ENCODE results near the gene GRIP1. TPM values are rescaled to one million over a fixed set of nuclear protein-coding genes. Genes with fewer than 3 reads are reported as not detected.

The GRIP1 gene
- total and polyA plus RNA-seq, 2 donors (not counting 3 experiments of a cell fraction or from before 2014, with no cell fraction given) = 0.04 to 0.69 TPM

- no peak for TF ChIP-seq CTCF (IDR thresholded peaks at IDR 0.05; ENCODE audit: extremely low read depth in 1 of 2, insufficient read depth in 1 of 2, low read depth in 1 of 2, low read length in 2 of 2)
- no peak for TF ChIP-seq FOS (IDR thresholded peaks at IDR 0.05; ENCODE audit: borderline replicate concordance, insufficient read depth, low read length)
- TF ChIP-seq JUN (IDR thresholded peaks at IDR 0.05; ENCODE audit: borderline replicate concordance, insufficient read depth, insufficient read length, low read depth) = no peak
- no peak for TF ChIP-seq MAX (IDR thresholded peaks at IDR 0.05; ENCODE audit: insufficient read depth, insufficient read length)
- no peak for TF ChIP-seq EZH2 (IDR thresholded peaks at IDR 0.05; ENCODE audit: borderline replicate concordance, low read depth, low read length, severe bottlenecking)
- TF ChIP-seq POLR2AphosphoS5 (IDR thresholded peaks at IDR 0.05; ENCODE audit: insufficient read depth, low read depth, low read length) = no peak
- TF ChIP-seq GATA2 (IDR thresholded peaks at IDR 0.05; ENCODE audit: insufficient read depth, insufficient read length, low read depth, low read length) = no peak
- TF ChIP-seq MYC (IDR thresholded peaks at IDR 0.05; ENCODE audit: low read depth, low read length) = no peak
- TF ChIP-seq POLR2A (IDR thresholded peaks at IDR 0.05; ENCODE audit: low read depth, low read length) = no peak
- Histone ChIP-seq H3K9me1 (replicated peaks; ENCODE audit: control insufficient read depth, extremely low read depth, insufficient read depth, low read length) (no peaks in the 10 kb centered on the region), H3K4me1 (ENCODE audit: control insufficient read depth, extremely low read depth, insufficient read depth, low read length) (no peaks in the 10 kb centered on the region), H3K9me3 (replicated peaks; ENCODE audit: control insufficient read depth, insufficient read depth, low read length) (no peaks in the 10 kb centered on the region), H2AFZ (ENCODE audit: low read depth, low read length) (no peak overlapping the region), H3K36me3 (ENCODE audit: control insufficient read depth in 2 of 2, extremely low read depth in 1 of 2, insufficient read depth in 2 of 2, low read length in 2 of 2) (no peaks in the 10 kb centered on the region), H4K20me1 (replicated peaks; ENCODE audit: control insufficient read depth, extremely low read depth, insufficient read depth, low read length) (no peaks in the 10 kb centered on the region), H3K27me3 (ENCODE audit: control insufficient read depth in 2 of 2, insufficient read depth in 2 of 2, low read length in 2 of 2) (no peaks in the 10 kb centered on the region), H3K27ac (ENCODE audit: insufficient read depth, low read depth, low read length) (no peak overlapping the region), H3K9ac (replicated peaks; ENCODE audit: extremely low read depth, insufficient read depth, low read length) (no peak overlapping the region), H3K79me2 (ENCODE audit: control insufficient read depth, insufficient read depth, low read length) (no peaks in the 10 kb centered on the region), H3K4me2 (ENCODE audit: insufficient read depth, low read length) (no peak overlapping the region), H3K4me3 (replicated peaks in 1 of 3; ENCODE audit: insufficient read depth in 1 of 3, low read depth in 1 of 3, low read length in 3 of 3) (no peak overlapping the region)
- no TSS peak for BruUV-seq (replicated peaks)
- ChIA-PET POLR2A (no interaction called here), CTCF (no interaction called here)
- no peak for FAIRE-seq
- intact Hi-C loops (cut with micrococcal nuclease) (loop anchor here (10.0 kb wide), 2 partner anchors 74 to 916 kb away; no protein-coding TSS in a partner anchor), dilution Hi-C loops (cut with MboI; ENCODE audit: extremely low pct_ligation_motif_present, low sequenced_read_pairs) (no loop called here)
- DNase-seq (ENCODE audit: low read depth, low spot score) = no peak
Measured at GRCh38 chr12:66590275-66590985, 88.4 kb downstream of the GRIP1 start.

All from endothelial cell of umbilical vein (primary cell).